Breast epithelium (tissue), 4 donors: Measurements from ENCODE around the gene GNA12. TPM values are rescaled to one million over a fixed set of nuclear protein-coding genes. Genes with fewer than 3 reads are reported as not detected.
A peak's percentile ranks its signal among the peaks of the same experiment; 100 is the strongest.

Experiments
- DNase-seq, 2 donors: peaks; one replicate each; pipeline ENCODE4 v3.0.0-alpha.2; 2019; ENCODE audit warnings: low spot score in 2 of 2
- H3K27ac ChIP-seq, 2 donors: fragments of 200-600 bp; sonication (generic) in 1 of 2; one replicate each; pipeline ENCODE4 v1.5.1; 2016 to 2019; ENCODE audit warnings: mild to moderate bottlenecking in 1 of 2
- H3K27me3 ChIP-seq, 2 donors: fragments of 200-600 bp; sonication (generic) in 1 of 2; one replicate each; pipeline versions ENCODE4 v1.5.1 to v1.6.0; 2017 to 2019; ENCODE audit warnings: control low read depth in 1 of 2, mild to moderate bottlenecking in 1 of 2
- H3K36me3 ChIP-seq: fragments of 200-600 bp; one replicate; pipeline ENCODE4 v1.5.1; 2019
- H3K4me1 ChIP-seq, 2 donors: fragments of 200-600 bp; sonication (generic); one replicate each; pipeline ENCODE4 v1.5.1; 2016 to 2019; ENCODE audit warnings: control low read depth in 1 of 2
- H3K4me3 ChIP-seq, 3 donors: fragments of 200-600 bp; sonication (generic); 1 replicate in 2 of 3; 2 replicates in 1 of 3; pipeline ENCODE4 v1.5.1; 2016 to 2019; ENCODE audit warnings: mild to moderate bottlenecking in 3 of 3, moderate library complexity in 2 of 3
- H3K9me3 ChIP-seq, 2 donors: fragments of 200-600 bp; sonication (generic) in 1 of 2; one replicate each; pipeline ENCODE4 v1.5.1; 2016 to 2019; ENCODE audit warnings: control low read depth in 1 of 2
- POLR2A ChIP-seq: fragments of 450-650 bp; IDR thresholded peaks from one replicate; pipeline ENCODE4 v1.6.1; 2016; ENCODE audit warnings: antibody characterized with exemption, mild to moderate bottlenecking, moderate library complexity
- POLR2AphosphoS5 ChIP-seq, 3 donors: sonication (generic); formaldehyde crosslinking; IDR thresholded peaks; one replicate each; pipeline ENCODE4 v1.6.1; 2017; ENCODE audit warnings: antibody characterized with exemption in 3 of 3
- intact Hi-C: fragments of 100-400 bp; cut with DNase I; formaldehyde crosslinking; loops from one replicate; pipeline ENCODE4 v1.15.1; 2023; ENCODE audit warnings: low total_unique reads
- total RNA-seq, 3 donors: library from RNA; depleted of rRNA; stranded (reverse); fragments of >200 nt; gene quantifications; one replicate each; pipeline ENCODE4 v1.1.0, GENCODE V29; 2016
- TF ChIP-seq, protein P1 (sequence below), 3 donors: fragments of 450-650 bp; IDR thresholded peaks; one replicate each; pipeline ENCODE4 v1.5.1; 2016 to 2017; ENCODE audit warnings: antibody characterized with exemption in 3 of 3, mild to moderate bottlenecking in 3 of 3, moderate library complexity in 3 of 3

Gene GNA12
- total RNA-seq, 3 donors from 2014 or later = 11.3 to 31.4 (median 24.9) TPM

DNA sequence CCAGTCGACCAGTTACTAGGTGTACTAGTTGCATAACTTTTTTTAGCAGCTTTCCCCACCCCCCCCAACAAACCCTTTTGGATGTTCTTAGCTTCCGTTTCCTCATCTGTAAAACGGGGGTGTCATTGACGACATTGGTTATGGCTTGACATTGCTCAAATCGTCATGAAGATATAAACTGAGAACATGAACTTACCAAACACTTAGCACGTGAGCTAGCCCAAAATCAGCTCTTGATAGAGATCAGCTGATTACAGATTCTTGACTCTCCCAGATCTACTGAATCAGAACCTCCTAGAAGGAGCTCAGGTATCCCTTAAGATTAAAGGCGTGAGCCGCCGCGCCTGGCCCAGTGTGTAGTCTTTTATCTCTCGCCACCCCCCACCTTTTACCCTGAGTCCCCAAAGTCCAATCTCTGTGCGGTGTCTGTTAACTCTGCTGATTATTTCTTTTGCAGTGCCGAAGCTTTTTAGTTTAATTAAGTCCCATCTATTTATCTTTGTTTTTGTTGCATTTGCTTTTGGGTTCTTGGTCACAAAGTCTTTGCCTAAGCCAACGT lies 1.0 kb upstream of the GNA12 start:
- H3K4me3 ChIP-seq = peak overlapping the region in 2 of 3 donors; percentile 71 to 72
- no peaks in the 10 kb centered on the region for H3K4me1 ChIP-seq
- TF ChIP-seq POLR2A = no peak
- TF ChIP-seq, protein P1, sequence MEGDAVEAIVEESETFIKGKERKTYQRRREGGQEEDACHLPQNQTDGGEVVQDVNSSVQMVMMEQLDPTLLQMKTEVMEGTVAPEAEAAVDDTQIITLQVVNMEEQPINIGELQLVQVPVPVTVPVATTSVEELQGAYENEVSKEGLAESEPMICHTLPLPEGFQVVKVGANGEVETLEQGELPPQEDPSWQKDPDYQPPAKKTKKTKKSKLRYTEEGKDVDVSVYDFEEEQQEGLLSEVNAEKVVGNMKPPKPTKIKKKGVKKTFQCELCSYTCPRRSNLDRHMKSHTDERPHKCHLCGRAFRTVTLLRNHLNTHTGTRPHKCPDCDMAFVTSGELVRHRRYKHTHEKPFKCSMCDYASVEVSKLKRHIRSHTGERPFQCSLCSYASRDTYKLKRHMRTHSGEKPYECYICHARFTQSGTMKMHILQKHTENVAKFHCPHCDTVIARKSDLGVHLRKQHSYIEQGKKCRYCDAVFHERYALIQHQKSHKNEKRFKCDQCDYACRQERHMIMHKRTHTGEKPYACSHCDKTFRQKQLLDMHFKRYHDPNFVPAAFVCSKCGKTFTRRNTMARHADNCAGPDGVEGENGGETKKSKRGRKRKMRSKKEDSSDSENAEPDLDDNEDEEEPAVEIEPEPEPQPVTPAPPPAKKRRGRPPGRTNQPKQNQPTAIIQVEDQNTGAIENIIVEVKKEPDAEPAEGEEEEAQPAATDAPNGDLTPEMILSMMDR (IDR thresholded peaks at IDR 0.05) = no peak
- no peak for TF ChIP-seq POLR2AphosphoS5 (IDR thresholded peaks at IDR 0.05)
- intact Hi-C loops = no loop called here
- H3K9me3 ChIP-seq = no peaks in the 10 kb centered on the region
- no peaks in the 10 kb centered on the region for H3K27me3 ChIP-seq
- no peaks in the 10 kb centered on the region for H3K36me3 ChIP-seq
- peak overlapping the region in 1 of 2 donors; percentile 30 for H3K27ac ChIP-seq
- no peak for DNase-seq

- TF ChIP-seq POLR2AphosphoS5 (IDR thresholded peaks at IDR 0.05) (no peak), POLR2A (no peak)
- intact Hi-C loops = no loop called here
- peak overlapping the region; percentile 71 to 79 (median 72) for H3K4me3 ChIP-seq
- H3K9me3 ChIP-seq = no peaks in the 10 kb centered on the region
- H3K27me3 ChIP-seq = no peaks in the 10 kb centered on the region
- peak overlapping the region in 1 of 2 donors; percentile 84 for H3K27ac ChIP-seq
- DNase-seq = no peak
- H3K36me3 ChIP-seq = no peaks in the 10 kb centered on the region
- no peaks in the 10 kb centered on the region for H3K4me1 ChIP-seq
These were observed 376 bp downstream of the GNA12 start for GRCh38 chr7:2843711-2844152.

DNA sequence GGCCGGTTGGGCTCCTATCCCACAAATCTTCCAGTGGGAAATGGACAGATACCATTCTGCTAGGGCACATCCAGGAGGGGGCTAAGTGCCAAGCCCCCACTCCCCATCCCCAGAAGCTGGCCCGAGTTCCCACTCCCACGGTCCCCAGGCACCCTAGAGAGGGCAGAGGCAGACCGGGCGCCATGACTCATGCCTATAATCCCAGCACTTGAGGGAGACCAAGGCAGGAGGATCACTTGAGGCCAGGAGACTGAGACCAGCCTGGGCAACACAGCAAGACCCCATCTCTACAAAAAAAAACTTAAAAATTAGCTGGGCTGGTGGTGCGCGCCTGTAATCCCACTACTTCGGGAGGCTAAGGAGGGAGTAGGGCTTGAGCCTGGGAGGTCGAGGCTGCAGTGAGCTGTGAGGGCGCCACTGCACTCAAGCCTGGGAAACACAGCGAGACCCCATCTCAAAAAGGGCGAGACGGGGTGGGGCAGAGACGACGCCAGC lies 870 bp downstream of the GNA12 start:
- no peaks in the 10 kb centered on the region for H3K4me1 ChIP-seq
- no peak for DNase-seq
- peak overlapping the region; percentile 71 to 79 (median 72) for H3K4me3 ChIP-seq
- intact Hi-C loops = no loop called here
- peak overlapping the region in 1 of 2 donors; percentile 84 for H3K27ac ChIP-seq
- H3K36me3 ChIP-seq = no peaks in the 10 kb centered on the region
- H3K27me3 ChIP-seq = no peaks in the 10 kb centered on the region
- H3K9me3 ChIP-seq = no peaks in the 10 kb centered on the region
- TF ChIP-seq POLR2A = no peak
- TF ChIP-seq, protein P1 (IDR thresholded peaks at IDR 0.05) = no peak
- no peak for TF ChIP-seq POLR2AphosphoS5 (IDR thresholded peaks at IDR 0.05)

- Histone ChIP-seq H3K36me3 (no peaks in the 10 kb centered on the region), H3K27me3 (no peaks in the 10 kb centered on the region), H3K4me1 (no peaks in the 10 kb centered on the region), H3K27ac (no peak overlapping the region), H3K4me3 (no peak overlapping the region), H3K9me3 (no peaks in the 10 kb centered on the region)
- TF ChIP-seq, protein P1 (IDR thresholded peaks at IDR 0.05) = no peak
- TF ChIP-seq POLR2A (no peak), POLR2AphosphoS5 (IDR thresholded peaks at IDR 0.05) (no peak)
- intact Hi-C loops = no loop called here
- no peak for DNase-seq
These were observed 2.2 kb downstream of the GNA12 start for GRCh38 chr7:2841907-2842306.

DNA sequence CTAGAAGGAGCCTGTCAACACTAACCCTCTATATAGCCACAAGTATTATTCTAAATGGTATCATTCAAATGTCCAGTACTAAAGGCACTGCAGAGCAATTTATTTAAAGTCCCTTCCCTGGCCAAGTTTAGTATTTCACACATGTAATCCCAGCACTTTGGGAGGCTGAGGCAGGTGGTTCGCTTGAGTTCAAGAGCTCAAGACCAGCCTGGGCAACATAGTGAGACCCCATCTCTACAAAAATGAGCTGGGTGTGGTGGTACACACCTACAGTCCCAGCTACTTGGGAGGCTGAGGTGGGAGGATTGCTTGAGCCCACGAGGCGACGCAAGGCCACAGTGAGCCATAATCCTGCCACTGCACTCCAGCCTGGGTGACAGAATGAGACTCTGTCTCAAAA lies 3.6 kb downstream of the GNA12 start:
- DNase-seq = no peak
- intact Hi-C loops = no loop called here
- Histone ChIP-seq H3K9me3 (no peaks in the 10 kb centered on the region), H3K4me3 (no peak overlapping the region), H3K4me1 (no peaks in the 10 kb centered on the region), H3K27me3 (no peaks in the 10 kb centered on the region), H3K36me3 (no peaks in the 10 kb centered on the region), H3K27ac (no peak overlapping the region)
- TF ChIP-seq, protein P1 (IDR thresholded peaks at IDR 0.05) = no peak
- TF ChIP-seq POLR2A (no peak), POLR2AphosphoS5 (IDR thresholded peaks at IDR 0.05) (no peak)
